B cell (primary cell): ENCODE data around the gene EFCAB13.

Experiments
- EZH2 ChIP-seq: IDR thresholded peaks from 2 replicates; pipeline ENCODE4 v1.6.1; 2012; ENCODE audit warnings: borderline replicate concordance, low read depth, mild to moderate bottlenecking, moderate library complexity, low read length; ENCODE audit not compliant: insufficient read depth, poor library complexity, severe bottlenecking
- TF ChIP-seq, protein P1 (sequence below): fragments of 200-600 bp; IDR thresholded peaks from one replicate; pipeline ENCODE4 v1.8.0; 2022; ENCODE audit warnings: antibody characterized with exemption, mild to moderate bottlenecking

DNA sequence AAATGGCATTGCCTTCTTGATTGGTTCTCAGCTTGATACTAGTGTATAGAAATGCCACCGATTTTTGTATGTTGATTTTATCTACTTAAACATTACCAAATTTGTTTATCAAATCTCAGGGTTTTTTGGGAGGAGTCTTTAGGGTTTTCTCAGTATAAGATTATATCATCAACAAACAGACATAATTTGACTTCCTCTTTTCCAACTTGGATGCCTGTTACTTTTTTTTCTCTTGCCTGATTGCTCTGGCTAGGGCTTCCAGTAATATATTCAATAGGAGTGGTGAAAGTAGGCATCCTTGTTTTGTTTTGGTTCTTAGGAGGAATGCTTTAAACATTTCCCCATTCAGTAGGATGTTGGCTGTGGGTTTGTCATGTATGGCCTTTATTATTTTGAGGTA is 29.1 kb downstream of the EFCAB13 start:
- TF ChIP-seq, protein P1, sequence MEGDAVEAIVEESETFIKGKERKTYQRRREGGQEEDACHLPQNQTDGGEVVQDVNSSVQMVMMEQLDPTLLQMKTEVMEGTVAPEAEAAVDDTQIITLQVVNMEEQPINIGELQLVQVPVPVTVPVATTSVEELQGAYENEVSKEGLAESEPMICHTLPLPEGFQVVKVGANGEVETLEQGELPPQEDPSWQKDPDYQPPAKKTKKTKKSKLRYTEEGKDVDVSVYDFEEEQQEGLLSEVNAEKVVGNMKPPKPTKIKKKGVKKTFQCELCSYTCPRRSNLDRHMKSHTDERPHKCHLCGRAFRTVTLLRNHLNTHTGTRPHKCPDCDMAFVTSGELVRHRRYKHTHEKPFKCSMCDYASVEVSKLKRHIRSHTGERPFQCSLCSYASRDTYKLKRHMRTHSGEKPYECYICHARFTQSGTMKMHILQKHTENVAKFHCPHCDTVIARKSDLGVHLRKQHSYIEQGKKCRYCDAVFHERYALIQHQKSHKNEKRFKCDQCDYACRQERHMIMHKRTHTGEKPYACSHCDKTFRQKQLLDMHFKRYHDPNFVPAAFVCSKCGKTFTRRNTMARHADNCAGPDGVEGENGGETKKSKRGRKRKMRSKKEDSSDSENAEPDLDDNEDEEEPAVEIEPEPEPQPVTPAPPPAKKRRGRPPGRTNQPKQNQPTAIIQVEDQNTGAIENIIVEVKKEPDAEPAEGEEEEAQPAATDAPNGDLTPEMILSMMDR, result no peak
- no peak for TF ChIP-seq EZH2
